ENCODE results near the gene NSMF.
"Not testable (repeated sequence)": the region's sequence is repeated elsewhere in the genome, so short reads cannot be mapped to it uniquely, and the experiment has no call there.

NSMF gene

DNA sequence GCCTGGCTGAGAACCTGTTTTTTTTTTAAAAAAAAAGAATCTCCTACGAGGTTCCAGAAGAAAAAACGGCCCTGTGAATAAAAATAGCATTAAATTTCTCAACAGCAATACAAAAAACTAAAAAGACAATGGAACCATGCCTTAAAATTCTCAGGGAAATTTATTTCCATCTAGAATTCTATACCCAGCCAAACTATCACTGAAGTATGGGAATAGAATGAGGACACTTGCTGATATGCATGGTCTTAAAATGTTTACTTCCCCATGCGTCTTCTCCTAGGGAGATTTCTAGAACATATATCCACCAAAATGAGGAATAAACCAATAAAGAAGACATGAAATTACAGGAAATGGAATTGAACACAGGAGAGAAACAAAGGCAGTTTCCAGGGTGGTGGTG lies 16.5 kb upstream of the NSMF start:
- no peak for DNase-seq (ENCODE audit: low read depth in 2 of 2)

DNA sequence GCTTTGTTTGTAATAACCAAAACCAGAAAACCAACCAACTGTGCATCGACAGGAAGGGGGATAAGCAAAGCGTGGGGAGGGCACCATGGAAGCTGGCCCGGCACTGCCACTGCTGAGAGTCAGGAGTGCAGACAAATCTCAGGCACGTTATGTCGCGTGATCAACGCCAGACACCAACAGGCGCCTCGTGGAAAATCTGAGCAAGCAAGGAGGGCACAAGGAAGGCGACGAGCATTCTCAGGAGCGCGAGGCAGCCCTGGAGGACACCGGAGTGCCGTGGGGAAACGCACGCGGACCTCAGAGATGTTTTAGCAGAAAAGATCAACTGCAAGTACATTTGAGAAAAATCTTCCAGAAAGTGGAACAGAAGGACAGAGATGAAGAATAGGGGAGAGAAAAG lies 15.1 kb upstream of the NSMF start:
- DNase-seq (ENCODE audit: low read depth in 2 of 2): no peak

DNA sequence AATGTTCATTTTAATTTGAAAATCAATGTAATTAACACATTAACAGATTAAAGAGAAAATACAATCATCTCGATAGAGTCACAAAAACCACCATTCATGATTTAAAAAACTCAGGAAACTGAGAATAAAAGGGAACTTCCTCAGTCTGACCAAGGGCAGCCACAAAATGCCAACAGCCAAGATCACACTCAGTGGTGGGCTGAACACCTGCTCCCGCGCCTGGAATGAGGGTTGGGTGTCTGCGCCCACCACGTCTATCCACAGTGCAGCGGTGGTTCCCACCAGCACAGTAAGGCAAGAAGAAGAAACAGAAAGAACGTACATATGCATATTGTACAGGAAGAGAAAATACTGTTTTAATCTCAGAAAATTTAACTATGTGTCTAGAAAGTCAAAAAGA lies 11.7 kb upstream of the NSMF start:
- no peak for DNase-seq (ENCODE audit: low read depth in 2 of 2)

DNA sequence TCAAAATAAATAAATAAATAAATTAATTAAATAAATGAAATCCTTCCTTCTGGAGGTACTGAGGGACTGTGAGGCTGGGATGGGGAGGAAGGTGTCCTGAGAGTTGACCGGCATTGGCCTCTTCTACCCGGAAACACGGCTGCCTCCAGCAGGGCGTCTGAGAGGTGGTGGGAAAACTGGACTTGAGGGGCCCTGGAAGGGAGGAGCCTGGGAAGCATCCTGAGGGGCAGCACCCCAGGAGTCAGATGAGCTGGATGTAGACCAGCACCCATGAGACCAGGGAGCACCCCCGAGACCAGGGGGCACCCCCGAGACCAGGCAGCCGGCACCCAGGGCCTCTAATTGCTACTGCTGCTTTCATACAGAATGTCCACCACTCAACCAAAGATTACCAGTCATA lies 8.8 kb upstream of the NSMF start:
- no peak for DNase-seq (ENCODE audit: low read depth in 2 of 2)

DNA sequence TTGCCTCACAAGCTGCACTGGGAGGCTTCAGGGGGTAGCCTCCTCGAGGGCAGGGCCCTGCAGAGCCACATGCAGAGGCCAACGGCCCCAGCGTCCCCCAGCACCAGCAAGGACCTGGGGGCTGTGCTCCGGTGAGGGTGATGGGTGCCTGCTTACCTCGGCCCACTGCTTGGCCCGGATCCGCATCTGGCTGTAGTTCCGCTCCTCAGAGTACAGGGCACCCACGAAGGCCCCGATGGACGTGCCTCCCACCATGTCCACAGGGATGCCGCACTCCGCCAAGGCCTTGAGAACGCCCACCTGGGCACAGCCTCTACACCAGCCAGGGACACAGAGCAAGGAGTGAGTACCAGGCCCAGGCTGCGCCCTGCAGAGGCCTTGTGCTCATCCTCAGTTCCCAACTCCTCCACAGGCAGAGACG lies 8.0 kb upstream of the NSMF start:
- DNase-seq (ENCODE audit: low read depth in 2 of 2): no peak

DNA sequence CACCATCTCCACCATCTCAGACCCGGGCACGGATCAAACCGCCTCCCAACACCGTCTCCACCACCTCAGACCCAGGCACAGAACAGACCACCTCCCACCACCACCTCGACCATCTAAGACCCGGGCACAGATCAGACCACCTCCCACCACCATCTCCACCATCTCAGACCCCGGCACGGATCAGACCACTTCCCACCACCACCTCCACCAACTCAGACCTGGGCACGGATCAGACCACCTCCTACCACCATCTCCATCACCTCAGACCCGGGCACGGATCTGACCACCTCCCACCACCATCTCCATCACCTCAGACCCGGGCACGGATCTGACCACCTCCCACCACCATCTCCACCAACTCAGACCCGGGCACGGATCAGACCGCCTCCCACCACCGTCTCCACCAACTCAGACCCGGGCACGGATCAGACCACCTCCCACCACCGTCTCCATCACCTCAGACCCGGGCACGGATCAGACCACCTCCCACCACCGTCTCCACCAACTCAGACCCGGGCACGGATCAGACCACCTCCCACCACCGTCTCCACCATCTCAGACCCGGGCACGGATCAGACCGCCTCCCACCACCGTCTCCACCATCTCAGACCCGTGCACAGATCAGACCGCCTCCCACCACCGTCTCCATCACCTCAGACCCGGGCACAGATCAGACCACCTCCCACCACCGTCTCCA lies 7.4 kb upstream of the NSMF start:
- not testable (repeated sequence) for DNase-seq (ENCODE audit: low read depth in 2 of 2)

DNA sequence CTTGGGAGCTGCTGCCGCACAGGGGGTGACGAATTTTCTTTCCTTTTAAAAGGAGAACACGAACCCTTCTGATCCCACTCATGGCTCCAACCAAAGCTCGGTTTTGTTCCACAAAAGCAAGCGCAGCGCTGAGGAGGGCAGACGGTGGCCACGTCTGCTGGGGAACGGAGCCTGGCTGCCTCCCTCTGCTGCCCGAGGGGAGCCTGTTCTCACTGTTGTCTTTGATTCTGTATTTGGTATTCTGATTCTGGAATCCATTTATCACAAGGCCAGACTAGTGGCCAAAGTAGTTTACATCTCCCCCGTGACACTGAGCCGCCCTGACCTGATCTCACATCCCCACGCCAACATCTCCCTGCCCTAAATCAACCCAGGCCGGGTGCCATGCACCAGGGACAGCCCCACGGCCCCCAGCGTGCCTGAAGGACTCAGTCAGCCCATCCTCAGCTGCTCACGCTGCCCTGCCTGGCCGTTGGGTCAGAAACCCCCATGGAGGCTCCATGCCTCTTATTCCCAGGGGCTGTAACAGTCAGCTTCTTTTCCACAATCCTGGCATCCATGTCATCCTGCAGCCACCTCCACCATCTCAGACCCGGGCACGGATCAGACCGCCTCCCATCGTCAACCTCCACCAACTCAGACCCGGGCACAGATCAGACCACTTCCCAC lies 6.7 kb upstream of the NSMF start:
- no peak for DNase-seq (ENCODE audit: low read depth in 2 of 2)

DNA sequence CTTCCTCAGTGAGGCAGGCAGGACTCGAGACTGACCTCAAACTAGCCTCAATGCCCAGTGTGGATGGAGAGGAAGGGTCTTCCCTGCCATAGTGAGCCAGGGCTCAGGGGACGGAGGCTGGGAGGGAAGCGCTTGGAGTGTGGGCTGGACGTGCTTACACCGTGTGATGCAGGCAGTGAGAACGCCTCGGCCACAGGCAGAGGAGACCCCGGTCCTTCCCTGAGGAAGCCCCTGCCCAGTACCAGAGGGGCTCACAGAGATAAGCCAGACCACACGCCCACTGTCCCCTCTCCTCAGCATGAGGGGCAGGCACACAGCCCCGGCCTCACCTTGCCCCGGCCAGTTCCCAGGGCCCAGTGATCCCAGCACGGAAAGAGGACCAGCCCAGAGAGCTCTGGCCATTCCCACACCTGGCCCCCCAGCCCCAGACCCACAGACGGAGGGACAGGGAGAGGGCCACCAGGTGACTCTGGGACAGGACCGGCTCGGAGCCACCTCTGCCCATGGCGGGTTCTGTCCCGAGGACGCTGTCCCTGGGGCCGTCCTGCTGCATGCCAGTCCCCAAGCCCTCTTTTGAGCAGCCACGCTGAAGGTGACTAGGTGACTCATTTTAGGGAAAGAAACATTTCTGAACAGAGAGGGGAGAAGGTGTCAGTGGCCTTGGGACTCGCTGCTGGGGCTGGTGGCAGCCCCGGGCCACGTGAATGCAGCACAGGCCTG lies 6.0 kb upstream of the NSMF start:
- no peak for DNase-seq (ENCODE audit: low read depth in 2 of 2)

DNA sequence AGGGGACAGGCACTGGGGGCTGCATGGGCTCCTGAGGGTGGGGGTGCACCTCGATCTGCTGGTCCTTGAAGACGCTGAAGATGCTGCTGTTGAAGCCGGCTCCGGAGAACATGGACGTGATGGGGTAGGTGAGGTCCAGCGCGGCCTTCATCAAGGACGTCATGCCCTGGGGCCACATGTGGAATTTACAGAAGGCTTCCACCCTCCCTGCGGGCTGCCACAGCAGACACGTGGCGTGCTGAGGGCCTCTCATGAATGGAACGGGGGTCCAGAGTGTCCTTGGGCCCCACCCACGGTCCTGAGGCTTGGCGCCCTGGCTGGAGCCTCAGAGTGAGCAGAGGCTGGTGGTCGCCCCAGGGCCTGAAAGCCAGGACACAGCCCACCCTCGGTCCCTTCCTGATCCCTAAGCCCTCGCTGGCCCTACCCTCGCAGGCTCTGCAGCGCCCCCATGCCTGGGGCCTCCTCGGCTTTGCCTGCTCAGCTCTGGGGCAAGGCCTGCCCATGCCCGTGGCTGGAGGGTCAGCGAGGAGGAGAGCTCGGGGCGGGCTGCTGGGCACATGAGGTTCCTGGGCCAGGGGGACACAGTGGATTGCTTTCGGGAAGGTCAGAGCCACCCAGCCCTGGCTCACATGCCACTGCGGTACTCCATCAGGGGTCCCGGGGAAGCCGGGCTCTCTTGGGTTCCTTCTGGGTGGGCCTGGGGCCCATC lies 5.3 kb upstream of the NSMF start:
- DNase-seq (ENCODE audit: low read depth in 2 of 2): no peak

DNA sequence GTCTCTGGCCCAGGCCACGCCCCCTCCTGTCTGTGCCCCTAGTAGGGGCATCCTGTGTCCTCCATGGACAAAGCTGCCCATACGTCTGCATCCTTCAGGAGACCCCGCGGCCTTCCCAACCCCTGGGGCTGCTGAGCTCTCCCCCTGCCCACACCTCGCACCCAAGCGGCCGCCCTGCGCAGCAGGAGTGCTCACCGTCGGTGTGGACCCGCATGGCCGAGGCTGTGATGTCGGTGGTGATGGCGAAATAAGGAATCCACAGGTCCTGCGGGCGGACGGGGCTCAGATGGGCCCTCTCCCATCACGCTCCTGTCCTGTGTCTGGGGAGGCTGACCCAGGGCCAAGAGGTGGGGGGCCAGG lies 4.8 kb upstream of the NSMF start:
- no peak for DNase-seq (ENCODE audit: low read depth in 2 of 2)

DNA sequence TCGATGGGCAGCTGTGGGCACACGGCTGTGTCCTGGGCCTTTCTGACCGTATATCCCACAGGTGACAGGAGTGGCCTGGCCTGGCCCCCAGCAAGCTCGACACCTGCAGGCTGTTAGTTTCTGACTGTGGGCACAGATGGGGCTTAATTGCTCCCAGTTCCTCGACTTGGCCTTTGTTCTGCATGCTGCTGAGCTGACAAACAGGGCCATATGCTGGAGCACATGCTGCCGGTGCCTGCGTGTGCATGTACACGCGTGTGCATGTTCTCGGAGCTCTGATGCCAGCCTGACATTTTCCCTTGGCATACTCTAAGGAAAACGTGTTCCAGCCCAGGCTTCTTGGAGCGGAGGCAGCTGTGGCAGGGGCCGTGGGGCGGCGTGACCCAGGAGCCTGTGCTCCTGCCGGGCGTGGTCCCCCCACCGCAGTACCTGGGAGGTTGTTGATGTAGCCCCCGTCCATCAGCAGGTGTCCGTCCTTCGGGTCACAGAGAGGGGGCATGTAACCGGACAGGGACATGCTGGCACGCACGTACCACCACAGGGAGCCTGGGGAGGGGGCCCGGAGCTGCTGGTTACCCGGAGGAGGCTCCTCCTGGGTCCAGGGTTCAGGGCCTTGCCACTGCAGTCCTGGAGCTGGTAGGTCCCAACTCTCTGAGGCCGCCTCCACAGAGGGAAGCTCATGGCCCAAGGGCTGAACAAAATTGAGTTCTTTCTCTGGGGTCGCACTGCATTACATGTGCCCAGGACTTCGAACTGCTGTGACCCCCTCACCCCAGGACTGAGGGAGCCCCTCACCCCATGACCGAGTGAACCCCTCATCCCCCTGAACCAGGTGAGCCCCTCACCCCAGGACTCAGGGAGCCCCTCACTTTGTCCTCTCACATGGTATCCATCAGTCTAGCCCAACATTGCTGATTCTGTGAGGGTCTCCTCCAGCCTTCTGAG lies 4.1 kb upstream of the NSMF start:
- no peak for DNase-seq (ENCODE audit: low read depth in 2 of 2)

DNA sequence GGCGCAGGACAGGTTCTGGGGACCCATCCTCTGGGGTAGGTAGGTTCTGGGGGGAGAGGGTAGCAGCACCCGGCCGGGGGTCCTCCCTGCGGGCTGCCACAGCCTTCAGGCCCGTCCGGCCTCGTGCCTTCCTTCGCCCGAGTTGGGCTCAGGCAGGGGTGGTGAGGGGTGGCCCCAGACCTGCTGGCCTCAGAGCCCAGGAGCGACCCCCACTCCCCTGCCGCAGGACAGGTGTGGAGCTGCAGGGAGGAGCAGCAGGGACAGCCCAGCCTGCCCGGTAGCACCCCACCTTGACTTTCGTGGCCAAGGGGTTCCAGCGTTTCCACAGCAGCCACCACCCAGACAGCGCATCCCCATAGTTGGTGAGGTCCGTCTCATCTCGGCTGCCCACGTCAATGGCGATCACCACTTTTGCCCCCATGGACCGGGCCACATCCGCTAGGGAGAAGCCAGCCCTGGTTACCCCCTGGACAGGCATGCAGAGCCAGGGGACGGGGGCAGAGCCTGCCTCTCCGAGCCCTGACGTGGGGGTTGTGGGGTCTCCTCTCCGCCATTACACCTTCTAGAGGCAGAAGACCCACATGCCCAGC lies 3.4 kb upstream of the NSMF start:
- no peak for DNase-seq (ENCODE audit: low read depth in 2 of 2)

DNA sequence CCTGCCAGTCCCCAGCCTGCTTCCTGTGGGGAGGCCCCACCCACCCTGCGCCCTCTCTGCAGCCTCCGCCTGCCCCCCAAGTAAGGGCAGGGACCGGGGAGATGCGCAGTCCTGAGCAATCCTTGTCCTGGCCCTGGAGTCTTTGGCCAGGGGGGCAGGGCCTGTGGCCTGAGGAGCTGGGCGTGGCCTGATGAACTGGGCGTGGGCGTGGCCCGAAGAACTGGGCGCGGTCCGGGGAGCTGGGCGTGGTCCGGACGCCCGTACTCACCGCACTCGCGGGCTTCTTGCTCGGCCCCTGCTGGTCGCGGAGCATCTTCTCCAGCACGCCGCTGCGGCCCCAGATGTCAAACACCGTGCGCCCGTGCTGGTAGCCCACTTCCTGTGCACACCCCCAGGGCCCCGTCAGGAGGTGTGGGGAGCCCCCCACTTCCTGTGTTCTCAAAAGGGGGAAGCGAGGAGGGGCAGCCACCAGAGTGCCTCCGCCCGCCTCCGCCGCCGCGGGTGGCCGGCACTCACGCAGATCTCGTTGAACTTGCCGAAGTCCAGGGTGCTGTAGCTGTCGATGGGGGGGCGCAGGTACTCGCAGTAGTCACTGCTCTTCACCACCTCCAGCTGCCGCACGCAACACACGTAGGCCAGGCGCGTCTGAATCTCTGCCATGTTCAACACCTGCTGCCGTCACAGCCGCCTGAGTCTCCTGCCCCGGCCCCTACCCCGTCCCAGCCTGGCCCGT lies 2.7 kb upstream of the NSMF start:
- DNase-seq (ENCODE audit: low read depth in 2 of 2): peak; percentile 84

DNA sequence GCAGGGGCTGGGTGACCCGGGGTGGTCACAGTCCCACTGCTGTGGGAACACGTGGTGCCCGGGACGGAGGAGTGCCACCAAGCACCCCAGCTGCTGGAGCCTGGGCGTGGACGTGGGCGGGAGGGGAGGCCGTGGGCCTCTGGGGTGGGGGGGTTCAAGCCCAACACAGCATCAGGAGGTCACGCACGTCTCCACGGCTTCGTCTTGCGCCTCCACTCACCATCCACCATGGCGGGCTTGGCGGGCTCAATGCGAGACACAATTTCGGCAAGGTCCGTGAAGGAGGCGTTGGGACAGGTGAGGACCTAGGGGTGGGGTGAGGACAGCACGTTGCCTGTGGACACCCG lies 2.2 kb upstream of the NSMF start:
- DNase-seq (ENCODE audit: low read depth in 2 of 2): no peak

DNA sequence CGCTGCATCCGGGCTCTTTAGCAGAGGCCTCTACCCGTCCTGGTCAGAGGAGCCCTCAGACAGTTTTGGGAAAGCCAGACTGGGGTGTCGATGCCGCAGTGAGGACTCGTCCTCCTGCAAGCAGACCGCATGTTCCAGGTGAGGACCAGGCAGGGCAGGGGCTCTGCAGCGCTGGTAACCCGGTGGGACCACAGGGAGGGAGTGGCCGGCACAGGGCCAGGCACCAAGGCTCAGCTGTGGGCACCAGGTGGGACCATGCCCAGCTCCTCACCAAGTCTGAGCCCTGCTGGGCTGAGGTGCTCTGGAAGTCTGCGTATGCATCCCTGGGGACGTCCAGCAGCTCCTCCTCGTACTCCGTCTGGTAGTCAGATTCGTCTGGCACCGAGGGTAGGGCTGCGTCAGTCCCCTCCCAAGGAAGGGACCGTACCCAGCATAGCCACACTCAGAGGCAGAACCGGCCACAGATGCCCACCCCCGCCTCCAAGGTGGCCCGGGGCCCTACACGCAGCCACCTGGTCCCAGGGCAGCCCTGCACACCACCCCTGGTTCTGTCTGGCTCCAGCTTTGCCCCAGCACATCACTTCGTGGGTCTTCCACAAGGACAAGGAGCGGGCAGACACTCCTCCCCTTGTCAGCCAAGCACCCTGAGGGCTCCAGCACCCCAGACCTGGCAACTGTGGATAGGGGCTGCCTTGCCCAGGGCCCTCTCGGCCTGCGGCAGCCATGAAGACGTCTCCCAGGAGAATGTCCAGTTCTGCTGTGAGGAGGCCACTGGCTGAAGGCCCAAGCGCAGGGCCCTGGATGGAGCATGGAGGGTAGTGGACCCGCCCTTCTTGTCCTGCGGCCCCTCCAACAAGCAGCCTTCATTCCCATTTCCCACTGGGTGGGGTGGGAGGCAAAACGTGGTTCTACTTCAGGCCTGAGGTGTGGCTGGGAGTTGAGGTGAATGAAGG lies 1.5 kb upstream of the NSMF start:
- DNase-seq (ENCODE audit: low read depth in 2 of 2): no peak

DNA sequence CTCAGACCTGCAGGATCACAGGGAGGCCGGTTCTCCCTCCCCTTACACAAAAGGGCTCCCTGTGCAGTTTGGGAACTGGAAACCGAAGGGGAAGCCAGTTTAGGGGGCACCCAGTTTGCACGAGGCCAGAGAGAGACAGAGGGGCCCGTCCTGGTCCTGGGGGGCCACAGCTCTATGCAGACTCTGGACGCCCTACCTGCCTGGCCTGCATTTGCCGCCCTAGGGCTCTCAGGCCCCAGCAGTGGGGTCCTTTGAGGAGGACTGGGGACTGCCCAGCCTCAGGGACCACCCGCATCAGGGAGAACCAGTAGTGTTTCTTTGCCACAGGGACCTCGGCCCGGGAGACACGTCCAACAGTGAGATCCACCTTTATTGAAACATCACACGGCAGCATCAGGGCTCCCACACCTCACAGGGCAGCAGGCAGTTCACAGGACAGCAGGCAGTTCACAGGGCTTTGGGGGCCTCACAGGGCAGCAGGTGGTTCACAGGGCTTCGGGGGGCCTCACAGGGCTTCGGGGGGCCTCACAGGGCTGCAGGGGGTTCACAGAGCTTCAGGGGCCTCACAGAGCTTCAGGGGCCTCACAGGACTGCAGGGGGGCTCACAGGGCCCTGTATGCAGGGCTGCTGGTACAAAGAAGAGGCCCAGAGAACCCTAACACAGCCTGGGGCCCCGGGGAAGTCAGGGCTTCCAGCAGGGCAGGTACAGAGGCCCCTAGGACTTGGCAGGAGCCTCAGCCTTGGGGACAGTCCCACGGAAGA lies 648 bp upstream of the NSMF start:
- DNase-seq (ENCODE audit: low read depth in 2 of 2): no peak

DNA sequence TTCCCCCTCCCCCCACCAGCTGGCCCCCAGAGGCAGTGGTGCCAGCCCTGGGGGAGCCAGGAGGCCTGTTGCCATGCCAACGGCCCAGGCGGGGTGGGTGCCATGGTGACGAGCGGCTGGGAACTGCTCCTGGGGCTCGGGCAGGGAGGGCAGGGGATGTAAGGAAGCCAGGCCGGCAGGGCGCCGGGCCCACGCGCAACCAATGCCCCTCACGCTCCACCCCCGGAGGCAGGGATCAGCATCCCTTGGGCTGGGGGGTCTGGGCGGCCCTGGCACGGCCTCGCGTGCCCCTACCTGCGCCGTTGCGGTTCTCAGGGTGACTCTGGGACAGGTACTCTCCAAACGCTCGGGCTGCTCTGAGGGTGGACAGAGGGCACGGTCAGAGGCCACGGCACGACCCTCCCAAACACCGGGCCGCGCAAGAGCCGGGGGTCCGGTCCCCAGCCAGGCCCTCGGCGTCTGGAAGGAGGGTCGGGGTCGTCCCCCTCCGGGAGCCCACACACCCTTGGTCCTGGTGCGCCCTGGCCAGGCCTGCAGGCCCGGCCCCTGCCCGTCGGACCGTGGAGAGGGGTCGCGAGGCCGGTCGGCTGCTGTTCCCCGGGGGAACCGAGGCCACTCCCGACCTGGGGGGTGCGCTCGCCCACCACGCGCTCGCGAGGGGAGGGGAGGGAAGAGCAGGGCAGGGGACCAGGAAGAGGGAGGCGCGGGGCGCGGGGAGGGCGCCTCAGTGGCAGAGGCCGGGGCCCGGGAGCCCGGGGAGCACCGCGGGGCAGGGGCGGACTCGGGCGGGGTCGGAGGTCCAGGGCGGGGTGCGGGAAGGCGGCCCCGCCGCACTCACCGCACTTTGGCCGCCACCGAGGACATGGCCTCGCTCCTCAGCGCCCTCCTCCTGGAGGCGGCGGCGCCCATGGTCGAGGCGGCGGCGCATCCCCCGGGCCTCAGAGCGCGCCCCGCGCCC lies 661 bp downstream of the NSMF start:
- DNase-seq (ENCODE audit: low read depth in 2 of 2): no peak

Measured in stimulated activated CD8-positive, alpha-beta memory T cell treated with anti-CD3 and anti-CD28 coated beads, Interleukin-2, amount 100 ng/mL, for 48 hours (primary cell).